ENCODE data around the gene TSHZ2.

The TSHZ2 gene

DNA sequence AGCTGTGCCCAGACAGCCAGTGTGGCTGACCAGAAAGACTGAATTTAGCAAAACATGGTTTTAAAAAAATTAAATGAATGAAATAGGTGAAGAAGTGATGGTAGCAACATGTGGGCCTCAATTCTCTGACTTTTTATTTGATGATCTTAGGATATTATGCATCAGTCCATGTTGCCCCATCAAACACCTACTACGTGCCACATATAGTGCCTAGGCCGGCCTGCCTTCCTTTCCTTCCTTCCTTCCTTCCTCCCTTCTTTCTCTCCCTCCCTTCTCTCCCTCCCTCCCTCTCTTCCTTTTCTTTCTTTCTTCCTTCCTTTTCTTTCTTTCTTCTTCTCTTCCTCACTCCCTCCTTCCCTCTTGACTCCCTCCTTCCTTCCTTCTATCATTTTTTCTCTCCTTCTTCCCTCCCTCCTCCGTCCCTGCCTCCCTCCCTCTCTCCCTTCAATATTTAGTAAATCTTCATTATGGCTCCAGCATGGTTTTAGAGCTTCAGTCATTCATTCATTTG, 209.8 kb downstream of the TSHZ2 start:
- Histone ChIP-seq H3K27me3 (ENCODE audit: control insufficient read depth in 2 of 2, insufficient read depth in 2 of 2, low read length in 2 of 2) (no peaks in the 10 kb centered on the region), H3K9ac (ENCODE audit: low read depth in 1 of 2, low read length in 2 of 2) (no peak overlapping the region), H3K9me3 (ENCODE audit: control insufficient read depth in 2 of 2, low read length in 2 of 2) (no peaks in the 10 kb centered on the region), H3K36me3 (ENCODE audit: control insufficient read depth in 2 of 2, insufficient read depth in 2 of 2, low read length in 2 of 2) (no peaks in the 10 kb centered on the region), H3K4me3 (ENCODE audit: low read length in 2 of 2) (no peak overlapping the region), H3K4me1 (ENCODE audit: control insufficient read depth in 2 of 2, insufficient read depth in 2 of 2, low read length in 2 of 2) (no peaks in the 10 kb centered on the region), H3K27ac (ENCODE audit: low read depth in 2 of 2, low read length in 2 of 2) (no peak overlapping the region)

GRCh38 chr20:53183181-53183580, 211.0 kb downstream of the TSHZ2 start:
- Histone ChIP-seq H3K27ac (ENCODE audit: low read depth in 2 of 2, low read length in 2 of 2) (no peak overlapping the region), H3K27me3 (ENCODE audit: control insufficient read depth in 2 of 2, insufficient read depth in 2 of 2, low read length in 2 of 2) (no peaks in the 10 kb centered on the region)

DNA sequence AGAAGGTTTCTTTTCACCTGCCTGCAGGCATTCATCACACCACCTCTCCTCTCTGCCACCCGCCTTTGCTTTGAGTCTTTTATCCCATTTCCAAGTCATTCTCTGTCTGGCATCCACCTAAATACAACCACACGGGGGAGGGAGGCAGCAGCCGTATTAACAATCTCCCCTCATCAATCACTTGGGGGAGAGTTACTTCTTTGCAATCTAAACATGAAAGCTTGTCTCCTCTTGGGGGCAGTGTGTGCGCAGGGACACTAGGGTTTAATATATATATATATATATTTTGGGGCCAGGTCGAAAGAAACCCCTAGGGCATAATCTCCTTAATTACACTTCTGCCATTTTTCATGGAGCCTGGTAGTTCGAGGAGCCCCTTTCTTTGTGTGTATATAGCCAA, 214.5 kb downstream of the TSHZ2 start:
- H3K4me1 ChIP-seq (ENCODE audit: control insufficient read depth in 2 of 2, insufficient read depth in 2 of 2, low read length in 2 of 2), result no peaks in the 10 kb centered on the region
- H3K27me3 ChIP-seq (ENCODE audit: control insufficient read depth in 2 of 2, insufficient read depth in 2 of 2, low read length in 2 of 2), result no peaks in the 10 kb centered on the region
- H3K9ac ChIP-seq (ENCODE audit: low read depth in 1 of 2, low read length in 2 of 2), result no peak overlapping the region
- H3K9me3 ChIP-seq (ENCODE audit: control insufficient read depth in 2 of 2, low read length in 2 of 2), result no peaks in the 10 kb centered on the region
- no peak overlapping the region for H3K4me3 ChIP-seq (ENCODE audit: low read length in 2 of 2)
- H3K36me3 ChIP-seq (ENCODE audit: control insufficient read depth in 2 of 2, insufficient read depth in 2 of 2, low read length in 2 of 2), result no peaks in the 10 kb centered on the region
- H3K27ac ChIP-seq (ENCODE audit: low read depth in 2 of 2, low read length in 2 of 2), result no peak overlapping the region

More at GRCh38 chr20:53183181-53183580, 211.0 kb downstream of the TSHZ2 start:
- Histone ChIP-seq H3K4me3 (ENCODE audit: low read length in 2 of 2) (no peak overlapping the region), H3K4me1 (ENCODE audit: control insufficient read depth in 2 of 2, insufficient read depth in 2 of 2, low read length in 2 of 2) (no peaks in the 10 kb centered on the region), H3K9ac (ENCODE audit: low read depth in 1 of 2, low read length in 2 of 2) (no peak overlapping the region), H3K36me3 (ENCODE audit: control insufficient read depth in 2 of 2, insufficient read depth in 2 of 2, low read length in 2 of 2) (no peaks in the 10 kb centered on the region), H3K9me3 (ENCODE audit: control insufficient read depth in 2 of 2, low read length in 2 of 2) (no peaks in the 10 kb centered on the region)

DNA sequence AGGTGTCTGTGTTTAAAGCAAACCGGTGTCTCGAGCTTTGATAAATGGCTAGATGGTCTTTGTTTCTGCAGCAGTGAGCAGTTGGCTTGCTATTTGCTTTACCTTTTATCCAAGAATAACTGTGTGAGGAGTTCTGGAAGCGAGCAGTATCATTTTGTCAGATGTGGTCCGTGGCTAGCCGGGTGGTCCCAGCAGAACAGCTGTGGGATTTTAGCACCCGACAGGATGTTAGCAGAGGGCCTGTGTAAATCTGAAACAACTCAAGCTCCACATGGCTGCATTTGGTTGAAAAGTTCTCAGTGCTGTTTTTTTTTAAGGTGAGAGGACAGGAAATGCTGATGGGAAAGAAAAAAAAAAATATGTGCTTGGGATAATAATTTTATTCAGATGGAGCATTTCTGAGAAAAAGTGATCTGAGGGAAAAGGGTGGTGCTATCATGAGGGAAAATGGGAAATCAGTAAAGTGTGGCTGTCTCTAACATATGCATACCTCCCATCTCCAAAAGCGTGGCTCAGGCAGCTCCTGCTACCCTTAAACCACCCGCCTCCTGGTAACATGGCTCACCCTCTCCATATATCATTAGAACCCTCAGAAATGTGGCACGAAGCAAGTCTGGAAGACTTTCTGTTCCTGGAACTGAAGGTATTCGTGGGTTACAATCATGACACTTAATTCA, 215.4 kb downstream of the TSHZ2 start:
- H3K27ac ChIP-seq (ENCODE audit: low read depth in 2 of 2, low read length in 2 of 2), result no peak overlapping the region
- H3K27me3 ChIP-seq (ENCODE audit: control insufficient read depth in 2 of 2, insufficient read depth in 2 of 2, low read length in 2 of 2), result no peaks in the 10 kb centered on the region
- no peaks in the 10 kb centered on the region for H3K9me3 ChIP-seq (ENCODE audit: control insufficient read depth in 2 of 2, low read length in 2 of 2)
- no peaks in the 10 kb centered on the region for H3K4me1 ChIP-seq (ENCODE audit: control insufficient read depth in 2 of 2, insufficient read depth in 2 of 2, low read length in 2 of 2)
- H3K4me3 ChIP-seq (ENCODE audit: low read length in 2 of 2), result no peak overlapping the region
- no peak overlapping the region for H3K9ac ChIP-seq (ENCODE audit: low read depth in 1 of 2, low read length in 2 of 2)
- H3K36me3 ChIP-seq (ENCODE audit: control insufficient read depth in 2 of 2, insufficient read depth in 2 of 2, low read length in 2 of 2), result no peaks in the 10 kb centered on the region

DNA sequence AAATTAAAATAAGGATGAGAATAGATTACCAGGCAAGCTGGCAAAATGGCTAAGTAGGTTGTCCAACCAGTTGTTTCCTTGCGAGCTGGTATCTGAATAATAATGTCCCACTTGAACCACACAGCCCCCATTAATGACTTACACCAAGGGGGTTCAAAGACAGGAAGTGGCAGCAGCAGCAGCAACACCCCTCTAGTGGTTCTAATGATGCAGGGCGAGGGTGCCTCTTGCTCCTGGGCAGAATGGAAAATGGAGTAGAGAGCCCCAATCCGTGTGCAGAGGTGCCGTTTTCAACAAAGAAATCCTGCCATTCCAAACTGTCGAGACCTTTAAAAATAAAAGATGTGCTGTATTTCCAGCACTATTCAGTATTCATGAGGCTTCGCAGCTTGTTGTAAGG, 218.1 kb downstream of the TSHZ2 start:
- Histone ChIP-seq H3K4me1 (ENCODE audit: control insufficient read depth in 2 of 2, insufficient read depth in 2 of 2, low read length in 2 of 2) (no peaks in the 10 kb centered on the region), H3K9me3 (ENCODE audit: control insufficient read depth in 2 of 2, low read length in 2 of 2) (no peaks in the 10 kb centered on the region)

GRCh38 chr20:53191957-53192356, 219.8 kb downstream of the TSHZ2 start:
- Histone ChIP-seq H3K4me1 (ENCODE audit: control insufficient read depth in 2 of 2, insufficient read depth in 2 of 2, low read length in 2 of 2) (no peaks in the 10 kb centered on the region), H3K27ac (ENCODE audit: low read depth in 2 of 2, low read length in 2 of 2) (no peak overlapping the region), H3K9ac (ENCODE audit: low read depth in 1 of 2, low read length in 2 of 2) (no peak overlapping the region), H3K27me3 (ENCODE audit: control insufficient read depth in 2 of 2, insufficient read depth in 2 of 2, low read length in 2 of 2) (no peaks in the 10 kb centered on the region), H3K36me3 (ENCODE audit: control insufficient read depth in 2 of 2, insufficient read depth in 2 of 2, low read length in 2 of 2) (no peaks in the 10 kb centered on the region), H3K9me3 (ENCODE audit: control insufficient read depth in 2 of 2, low read length in 2 of 2) (no peaks in the 10 kb centered on the region), H3K4me3 (ENCODE audit: low read length in 2 of 2) (no peak overlapping the region)

More for the DNA sequence above, 218.1 kb downstream of the TSHZ2 start:
- Histone ChIP-seq H3K36me3 (ENCODE audit: control insufficient read depth in 2 of 2, insufficient read depth in 2 of 2, low read length in 2 of 2) (no peaks in the 10 kb centered on the region), H3K4me3 (ENCODE audit: low read length in 2 of 2) (no peak overlapping the region), H3K27me3 (ENCODE audit: control insufficient read depth in 2 of 2, insufficient read depth in 2 of 2, low read length in 2 of 2) (no peaks in the 10 kb centered on the region), H3K27ac (ENCODE audit: low read depth in 2 of 2, low read length in 2 of 2) (no peak overlapping the region), H3K9ac (ENCODE audit: low read depth in 1 of 2, low read length in 2 of 2) (no peak overlapping the region)

GRCh38 chr20:53194306-53195290, 222.4 kb downstream of the TSHZ2 start:
- H3K4me3 ChIP-seq (ENCODE audit: low read length in 2 of 2), result no peak overlapping the region
- no peaks in the 10 kb centered on the region for H3K36me3 ChIP-seq (ENCODE audit: control insufficient read depth in 2 of 2, insufficient read depth in 2 of 2, low read length in 2 of 2)
- no peaks in the 10 kb centered on the region for H3K9me3 ChIP-seq (ENCODE audit: control insufficient read depth in 2 of 2, low read length in 2 of 2)
- no peaks in the 10 kb centered on the region for H3K4me1 ChIP-seq (ENCODE audit: control insufficient read depth in 2 of 2, insufficient read depth in 2 of 2, low read length in 2 of 2)
- no peak overlapping the region for H3K9ac ChIP-seq (ENCODE audit: low read depth in 1 of 2, low read length in 2 of 2)
- H3K27me3 ChIP-seq (ENCODE audit: control insufficient read depth in 2 of 2, insufficient read depth in 2 of 2, low read length in 2 of 2), result no peaks in the 10 kb centered on the region
- H3K27ac ChIP-seq (ENCODE audit: low read depth in 2 of 2, low read length in 2 of 2), result no peak overlapping the region

DNA sequence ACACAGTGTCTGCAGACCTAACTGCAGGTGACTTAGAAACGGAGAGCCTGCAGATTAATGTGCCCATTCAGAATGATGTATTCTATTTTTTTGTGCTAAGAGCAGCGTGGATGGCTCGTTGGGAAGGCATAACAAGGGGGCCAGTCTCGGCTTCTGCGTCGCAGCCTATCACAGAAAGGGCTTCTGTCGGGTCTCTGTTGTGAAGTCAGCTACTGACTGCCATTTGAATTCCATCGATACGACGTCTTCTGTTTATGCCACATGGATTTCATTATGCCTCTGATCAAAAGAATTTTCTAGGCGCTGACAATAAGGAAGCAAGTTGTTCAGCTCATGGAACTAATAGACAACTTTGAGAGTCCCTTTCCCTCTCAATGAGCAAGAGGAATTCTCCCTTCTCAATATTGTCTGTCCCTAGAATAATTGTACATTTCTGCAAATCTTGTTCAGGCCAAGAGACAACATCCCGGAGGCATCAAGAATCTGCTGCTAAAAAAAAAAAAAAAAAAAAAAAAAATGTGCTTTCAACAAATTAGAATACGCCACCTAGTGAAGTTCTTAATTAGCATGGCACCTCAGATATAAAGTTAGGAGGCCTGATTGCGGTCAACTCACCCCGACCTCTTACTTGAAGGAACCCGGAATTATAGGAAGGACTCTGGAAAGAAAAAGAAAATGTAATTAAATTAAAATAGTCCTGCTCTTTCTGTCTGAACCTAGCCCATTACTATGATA, 223.9 kb downstream of the TSHZ2 start:
- Histone ChIP-seq H3K27ac (ENCODE audit: low read depth in 2 of 2, low read length in 2 of 2) (no peak overlapping the region), H3K9me3 (ENCODE audit: control insufficient read depth in 2 of 2, low read length in 2 of 2) (no peaks in the 10 kb centered on the region), H3K9ac (ENCODE audit: low read depth in 1 of 2, low read length in 2 of 2) (no peak overlapping the region), H3K36me3 (ENCODE audit: control insufficient read depth in 2 of 2, insufficient read depth in 2 of 2, low read length in 2 of 2) (no peaks in the 10 kb centered on the region), H3K4me1 (ENCODE audit: control insufficient read depth in 2 of 2, insufficient read depth in 2 of 2, low read length in 2 of 2) (no peaks in the 10 kb centered on the region), H3K4me3 (ENCODE audit: low read length in 2 of 2) (no peak overlapping the region), H3K27me3 (ENCODE audit: control insufficient read depth in 2 of 2, insufficient read depth in 2 of 2, low read length in 2 of 2) (no peaks in the 10 kb centered on the region)

DNA sequence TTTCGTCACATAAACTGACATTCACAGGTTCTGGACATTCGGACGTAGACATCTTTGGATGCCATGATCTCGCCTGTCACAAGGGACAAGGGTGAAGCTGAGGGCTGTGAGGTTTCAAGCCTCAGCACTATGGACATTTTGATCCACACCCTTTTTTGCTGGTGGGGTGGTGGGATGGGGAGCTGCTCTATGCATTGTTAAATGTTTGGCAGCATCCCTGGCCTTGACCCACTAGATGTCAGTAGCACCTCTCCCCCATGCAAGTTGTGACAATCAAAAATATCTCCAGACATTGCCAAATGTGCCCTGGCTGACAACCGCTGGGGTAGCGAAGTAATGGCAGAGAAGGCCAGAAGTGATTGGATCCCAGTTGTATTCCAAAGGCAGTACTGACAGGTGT, 229.4 kb downstream of the TSHZ2 start:
- Histone ChIP-seq H3K27ac (ENCODE audit: low read depth in 2 of 2, low read length in 2 of 2) (no peak overlapping the region), H3K9ac (ENCODE audit: low read depth in 1 of 2, low read length in 2 of 2) (no peak overlapping the region), H3K36me3 (ENCODE audit: control insufficient read depth in 2 of 2, insufficient read depth in 2 of 2, low read length in 2 of 2) (no peaks in the 10 kb centered on the region), H3K27me3 (ENCODE audit: control insufficient read depth in 2 of 2, insufficient read depth in 2 of 2, low read length in 2 of 2) (no peaks in the 10 kb centered on the region), H3K9me3 (ENCODE audit: control insufficient read depth in 2 of 2, low read length in 2 of 2) (no peaks in the 10 kb centered on the region), H3K4me1 (ENCODE audit: control insufficient read depth in 2 of 2, insufficient read depth in 2 of 2, low read length in 2 of 2) (no peaks in the 10 kb centered on the region), H3K4me3 (ENCODE audit: low read length in 2 of 2) (no peak overlapping the region)

All from mucosa of rectum (tissue), 2 donors.